ENCODE measurements around the gene ECI1. TPM values are rescaled to one million over a fixed set of nuclear protein-coding genes. Genes with fewer than 3 reads are reported as not detected.
"Not testable (repeated sequence)": the region's sequence is repeated elsewhere in the genome, so short reads cannot be mapped to it uniquely, and the experiment has no call there.

The ECI1 gene
- total and polyA plus RNA-seq, 2 donors = 31.1 to 47.0 TPM

GRCh38 chr16:2275476-2276367 lies 24.3 kb upstream of the ECI1 start:
- H3K4me1 ChIP-seq (ENCODE audit: control insufficient read depth in 2 of 2, insufficient read depth in 2 of 2, low read length in 2 of 2) = no peaks in the 10 kb centered on the region
- H3K27me3 ChIP-seq (ENCODE audit: control insufficient read depth in 2 of 2, insufficient read depth in 1 of 2, low read length in 1 of 2) = no peaks in the 10 kb centered on the region
- no peak overlapping the region for H3K4me3 ChIP-seq (ENCODE audit: low read length in 2 of 2)
- 95% methylated on average over 30 of the region's 30 CpGs for WGBS
- H3K36me3 ChIP-seq (ENCODE audit: control insufficient read depth in 2 of 2, insufficient read depth in 2 of 2, low read length in 1 of 2) = peaks cover 0 to 9% of the 10 kb centered on the region in 2 donors
- H3K27ac ChIP-seq (ENCODE audit: low read depth in 1 of 2, low read length in 1 of 2) = no peak overlapping the region
- no peak for DNase-seq (ENCODE audit: low read depth in 6 of 9, low spot score in 9 of 9)
- H3K9me3 ChIP-seq (ENCODE audit: control insufficient read depth in 2 of 2, insufficient read depth in 1 of 2, low read length in 1 of 2) = no peaks in the 10 kb centered on the region

GRCh38 chr16:2273931-2274330 lies 22.5 kb upstream of the ECI1 start:
- H3K27me3 ChIP-seq (ENCODE audit: control insufficient read depth in 2 of 2, insufficient read depth in 1 of 2, low read length in 1 of 2) = no peaks in the 10 kb centered on the region
- H3K4me3 ChIP-seq (ENCODE audit: low read length in 2 of 2) = no peak overlapping the region
- H3K9me3 ChIP-seq (ENCODE audit: control insufficient read depth in 2 of 2, insufficient read depth in 1 of 2, low read length in 1 of 2) = no peaks in the 10 kb centered on the region
- 97% methylated on average over 10 of the region's 10 CpGs for WGBS
- no peak overlapping the region for H3K27ac ChIP-seq (ENCODE audit: low read depth in 1 of 2, low read length in 1 of 2)
- H3K4me1 ChIP-seq (ENCODE audit: control insufficient read depth in 2 of 2, insufficient read depth in 2 of 2, low read length in 2 of 2) = peaks cover 4 to 12% of the 10 kb centered on the region in 2 donors
- DNase-seq (ENCODE audit: low read depth in 6 of 9, low spot score in 9 of 9) = no peak
- peaks cover 0 to 9% of the 10 kb centered on the region in 2 donors for H3K36me3 ChIP-seq (ENCODE audit: control insufficient read depth in 2 of 2, insufficient read depth in 2 of 2, low read length in 1 of 2)

GRCh38 chr16:2273484-2273883 lies 22.1 kb upstream of the ECI1 start:
- H3K27ac ChIP-seq (ENCODE audit: low read depth in 1 of 2, low read length in 1 of 2) = no peak overlapping the region
- DNase-seq (ENCODE audit: low read depth in 6 of 9, low spot score in 9 of 9) = no peak
- no peaks in the 10 kb centered on the region for H3K27me3 ChIP-seq (ENCODE audit: control insufficient read depth in 2 of 2, insufficient read depth in 1 of 2, low read length in 1 of 2)
- no peaks in the 10 kb centered on the region for H3K9me3 ChIP-seq (ENCODE audit: control insufficient read depth in 2 of 2, insufficient read depth in 1 of 2, low read length in 1 of 2)
- peaks cover 0 to 9% of the 10 kb centered on the region in 2 donors for H3K36me3 ChIP-seq (ENCODE audit: control insufficient read depth in 2 of 2, insufficient read depth in 2 of 2, low read length in 1 of 2)
- H3K4me3 ChIP-seq (ENCODE audit: low read length in 2 of 2) = no peak overlapping the region
- H3K4me1 ChIP-seq (ENCODE audit: control insufficient read depth in 2 of 2, insufficient read depth in 2 of 2, low read length in 2 of 2) = peaks cover 4 to 15% of the 10 kb centered on the region in 2 donors
- 96% methylated on average over 16 of the region's 16 CpGs for WGBS

GRCh38 chr16:2271848-2272461 lies 20.6 kb upstream of the ECI1 start:
- Histone ChIP-seq H3K27me3 (ENCODE audit: control insufficient read depth in 2 of 2, insufficient read depth in 1 of 2, low read length in 1 of 2) (no peaks in the 10 kb centered on the region), H3K27ac (ENCODE audit: low read depth in 1 of 2, low read length in 1 of 2) (no peak overlapping the region), H3K9me3 (ENCODE audit: control insufficient read depth in 2 of 2, insufficient read depth in 1 of 2, low read length in 1 of 2) (no peaks in the 10 kb centered on the region), H3K36me3 (ENCODE audit: control insufficient read depth in 2 of 2, insufficient read depth in 2 of 2, low read length in 1 of 2) (peaks cover 0 to 9% of the 10 kb centered on the region in 2 donors), H3K4me3 (ENCODE audit: low read length in 2 of 2) (no peak overlapping the region), H3K4me1 (ENCODE audit: control insufficient read depth in 2 of 2, insufficient read depth in 2 of 2, low read length in 2 of 2) (peaks cover 4 to 15% of the 10 kb centered on the region in 2 donors)
- DNase-seq (ENCODE audit: low read depth in 6 of 9, low spot score in 9 of 9) = no peak
- 97% methylated on average over 14 of the region's 14 CpGs for WGBS

GRCh38 chr16:2270588-2271470 lies 19.4 kb upstream of the ECI1 start:
- H3K4me3 ChIP-seq (ENCODE audit: low read length in 2 of 2) = no peak overlapping the region
- H3K36me3 ChIP-seq (ENCODE audit: control insufficient read depth in 2 of 2, insufficient read depth in 2 of 2, low read length in 1 of 2) = peaks cover 2 to 9% of the 10 kb centered on the region in 2 donors
- no peaks in the 10 kb centered on the region for H3K27me3 ChIP-seq (ENCODE audit: control insufficient read depth in 2 of 2, insufficient read depth in 1 of 2, low read length in 1 of 2)
- H3K9me3 ChIP-seq (ENCODE audit: control insufficient read depth in 2 of 2, insufficient read depth in 1 of 2, low read length in 1 of 2) = no peaks in the 10 kb centered on the region
- H3K4me1 ChIP-seq (ENCODE audit: control insufficient read depth in 2 of 2, insufficient read depth in 2 of 2, low read length in 2 of 2) = peaks cover 4 to 17% of the 10 kb centered on the region in 2 donors
- no peak overlapping the region for H3K27ac ChIP-seq (ENCODE audit: low read depth in 1 of 2, low read length in 1 of 2)
- no peak for DNase-seq (ENCODE audit: low read depth in 6 of 9, low spot score in 9 of 9)
- 97% methylated on average over 15 of the region's 15 CpGs for WGBS

GRCh38 chr16:2270070-2270462 lies 18.7 kb upstream of the ECI1 start:
- Histone ChIP-seq H3K36me3 (ENCODE audit: control insufficient read depth in 2 of 2, insufficient read depth in 2 of 2, low read length in 1 of 2) (peaks cover 6 to 9% of the 10 kb centered on the region in 2 donors), H3K27ac (ENCODE audit: low read depth in 1 of 2, low read length in 1 of 2) (no peak overlapping the region), H3K9me3 (ENCODE audit: control insufficient read depth in 2 of 2, insufficient read depth in 1 of 2, low read length in 1 of 2) (no peaks in the 10 kb centered on the region), H3K27me3 (ENCODE audit: control insufficient read depth in 2 of 2, insufficient read depth in 1 of 2, low read length in 1 of 2) (no peaks in the 10 kb centered on the region), H3K4me3 (ENCODE audit: low read length in 2 of 2) (no peak overlapping the region), H3K4me1 (ENCODE audit: control insufficient read depth in 2 of 2, insufficient read depth in 2 of 2, low read length in 2 of 2) (peaks cover 4 to 17% of the 10 kb centered on the region in 2 donors)
- DNase-seq (ENCODE audit: low read depth in 6 of 9, low spot score in 9 of 9) = no peak
- 96% methylated on average over 9 of the region's 9 CpGs for WGBS

- DNase-seq (ENCODE audit: low read depth in 6 of 9, low spot score in 9 of 9) = peak; percentile 94 to 98 (median 96)
- peaks cover 13 to 25% of the 10 kb centered on the region in 2 donors for H3K36me3 ChIP-seq (ENCODE audit: control insufficient read depth in 2 of 2, insufficient read depth in 2 of 2, low read length in 1 of 2)
- 2% methylated on average over 88 of the region's 88 CpGs for WGBS
- H3K9me3 ChIP-seq (ENCODE audit: control insufficient read depth in 2 of 2, insufficient read depth in 1 of 2, low read length in 1 of 2) = no peaks in the 10 kb centered on the region
- H3K4me1 ChIP-seq (ENCODE audit: control insufficient read depth in 2 of 2, insufficient read depth in 2 of 2, low read length in 2 of 2) = peaks cover 4 to 17% of the 10 kb centered on the region in 2 donors
- peak within 1 kb of the TSS; percentile 95 to 99 for H3K27ac ChIP-seq (ENCODE audit: low read depth in 1 of 2, low read length in 1 of 2)
- H3K27me3 ChIP-seq (ENCODE audit: control insufficient read depth in 2 of 2, insufficient read depth in 1 of 2, low read length in 1 of 2) = no peaks in the 10 kb centered on the region
- peak within 1 kb of the TSS; percentile 61 to 88 for H3K4me3 ChIP-seq (ENCODE audit: low read length in 2 of 2)
Observed at GRCh38 chr16:2267913-2268666, 16.7 kb upstream of the ECI1 start, which contains the start of gene RNPS1. RNPS1 (minus strand) TSS chr16:2268126; CDS start chr16:2264643, 3,483 bp downstream.

GRCh38 chr16:2267505-2267912 lies 16.1 kb upstream of the ECI1 start:
- peaks cover 19 to 31% of the 10 kb centered on the region in 2 donors for H3K36me3 ChIP-seq (ENCODE audit: control insufficient read depth in 2 of 2, insufficient read depth in 2 of 2, low read length in 1 of 2)
- H3K4me3 ChIP-seq (ENCODE audit: low read length in 2 of 2) = peak overlapping the region; percentile 61 to 88
- H3K9me3 ChIP-seq (ENCODE audit: control insufficient read depth in 2 of 2, insufficient read depth in 1 of 2, low read length in 1 of 2); H3K27me3 ChIP-seq (ENCODE audit: control insufficient read depth in 2 of 2, insufficient read depth in 1 of 2, low read length in 1 of 2); DNase-seq (ENCODE audit: low read depth in 6 of 9, low spot score in 9 of 9): not testable (repeated sequence)
- under 1% methylated on average over 54 of the region's 54 CpGs for WGBS
- H3K27ac ChIP-seq (ENCODE audit: low read depth in 1 of 2, low read length in 1 of 2) = peak overlapping the region; percentile 95 to 99
- H3K4me1 ChIP-seq (ENCODE audit: control insufficient read depth in 2 of 2, insufficient read depth in 2 of 2, low read length in 2 of 2) = peaks cover 4 to 17% of the 10 kb centered on the region in 2 donors
